SK-N-SH (cell line): Measurements from ENCODE around the gene SH3BGRL2. TPM values are rescaled to one million over a fixed set of nuclear protein-coding genes. Genes with fewer than 3 reads are reported as not detected.
A peak's percentile ranks its signal among the peaks of the same experiment; 100 is the strongest.

ENCODE experiments used
- CTCF ChIA-PET: fragments of 300-600, 350-600 bp; formaldehyde crosslinking; extraction: SDS; loops from one replicate; lab custom pipeline; 2021; lab: Yijun Ruan, JAX
- POLR2A ChIA-PET: fragments of 350-600 bp; sonication (Branson Sonifier 250); formaldehyde crosslinking; extraction: SDS; loops from one replicate; lab custom pipeline; 2020; ENCODE audit warnings: antibody characterized with exemption, inconsistent platforms; lab: Yijun Ruan, JAX
- DNase-seq: peaks from one replicate; pipeline ENCODE4 v3.0.0; 2012
- H2AFZ ChIP-seq: fragments of 200-600 bp; sonication (generic); 2 replicates; pipeline ENCODE4 v1.8.1; 2016; ENCODE audit warnings: antibody characterized with exemption, mild to moderate bottlenecking, low read depth
- H3F3A ChIP-seq: fragments of 200-600 bp; sonication (generic); replicated peaks from 2 replicates; pipeline ENCODE3; 2016; ENCODE audit warnings: antibody characterized with exemption, mild to moderate bottlenecking; ENCODE audit not compliant: insufficient read depth
- H3K27ac ChIP-seq, 2 experiments: fragments of 200-500 bp in 1 of 2; fragments of 200-600 bp in 1 of 2; sonication (Bioruptor generic) in 1 of 2; sonication (generic), shearing (Covaris generic) in 1 of 2; 2 replicates each; pipeline versions ENCODE4 v1.5.1 to v1.6.1; 2014 to 2016; ENCODE audit warnings: low read depth in 2 of 2, inconsistent platforms in 1 of 2, low read length in 1 of 2, mild to moderate bottlenecking in 1 of 2, mixed read lengths in 1 of 2
- H3K27me3 ChIP-seq: fragments of 200-600 bp; sonication (generic), shearing (Covaris generic); 2 replicates; pipeline ENCODE4 v1.6.1; 2016; ENCODE audit warnings: mixed run types; ENCODE audit not compliant: insufficient read depth
- H3K36me3 ChIP-seq, 2 experiments: fragments of 200-500 bp in 1 of 2; fragments of 200-600 bp in 1 of 2; sonication (Bioruptor generic) in 1 of 2; sonication (generic) in 1 of 2; replicated peaks in 1 of 2; 2 replicates each; pipeline versions ENCODE3 to v1.5.1; 2014 to 2016; ENCODE audit warnings: low read length in 1 of 2, mild to moderate bottlenecking in 1 of 2; ENCODE audit not compliant: insufficient read depth in 2 of 2, control insufficient read depth in 1 of 2
- H3K4me1 ChIP-seq, 2 experiments: fragments of 200-500 bp in 1 of 2; fragments of 200-600 bp in 1 of 2; sonication (Bioruptor generic) in 1 of 2; sonication (generic), shearing (Covaris generic) in 1 of 2; 2 replicates each; pipeline versions ENCODE4 v1.5.1 to v1.6.1; 2014 to 2016; ENCODE audit warnings: low read depth in 1 of 2, low read length in 1 of 2, mixed run types in 1 of 2; ENCODE audit not compliant: insufficient read depth in 2 of 2, control insufficient read depth in 1 of 2
- H3K4me2 ChIP-seq: fragments of 200-600 bp; sonication (generic), shearing (Covaris generic); 2 replicates; pipeline ENCODE4 v1.6.1; 2017; ENCODE audit warnings: mixed run types
- H3K4me3 ChIP-seq, 2 experiments: fragments of 200-500 bp in 1 of 2; fragments of 200-600 bp in 1 of 2; sonication (Bioruptor generic) in 1 of 2; sonication (generic), shearing (Covaris generic) in 1 of 2; 2 replicates each; pipeline versions ENCODE4 v1.5.1 to v1.8.1; 2014 to 2016; ENCODE audit warnings: low read depth in 2 of 2, inconsistent platforms in 1 of 2, low read length in 1 of 2, mild to moderate bottlenecking in 1 of 2, mixed read lengths in 1 of 2, moderate library complexity in 1 of 2
- H3K79me2 ChIP-seq: fragments of 200-600 bp; sonication (generic); 2 replicates; pipeline ENCODE4 v1.8.1; 2017; ENCODE audit warnings: mild to moderate bottlenecking; ENCODE audit not compliant: insufficient read depth
- H3K9ac ChIP-seq: fragments of 200-600 bp; sonication (generic); 2 replicates; pipeline ENCODE4 v1.6.1; 2017; ENCODE audit warnings: mixed run types
- H3K9me2 ChIP-seq: fragments of 200-600 bp; sonication (generic); 2 replicates; pipeline ENCODE4 v1.6.1; 2017; ENCODE audit warnings: mixed run types
- H3K9me3 ChIP-seq: fragments of 200-600 bp; sonication (generic); 2 replicates; pipeline ENCODE4 v1.6.1; 2017; ENCODE audit warnings: mixed run types, mild to moderate bottlenecking, moderate library complexity
- H4K20me1 ChIP-seq: fragments of 200-600 bp; sonication (generic); 2 replicates; pipeline ENCODE4 v1.6.1; 2017; ENCODE audit warnings: mild to moderate bottlenecking, mixed run types; ENCODE audit not compliant: insufficient read depth
- CHD2 ChIP-seq: fragments of 150-350 bp; IDR thresholded peaks from 2 replicates; pipeline ENCODE4 v1.6.1; 2018; ENCODE audit warnings: low read length; ENCODE audit not compliant: partially characterized antibody
- ELF1 ChIP-seq: IDR thresholded peaks from 2 replicates; pipeline ENCODE4 v1.4.0; 2012
- FOSL2 ChIP-seq: IDR thresholded peaks from 2 replicates; pipeline ENCODE4 v1.4.0; 2012; ENCODE audit warnings: low read depth, mild to moderate bottlenecking, moderate library complexity, borderline replicate concordance
- FOXM1 ChIP-seq: IDR thresholded peaks from 2 replicates; pipeline ENCODE4 v1.4.0; 2012; ENCODE audit warnings: low read depth, mild to moderate bottlenecking
- POLR2AphosphoS5 ChIP-seq: IDR thresholded peaks from 2 replicates; pipeline ENCODE4 v1.6.1; 2012; ENCODE audit warnings: low read depth, low read length
- RAD21 ChIP-seq: IDR thresholded peaks from 2 replicates; pipeline ENCODE4 v1.6.1; 2012; ENCODE audit warnings: mild to moderate bottlenecking, low read length
- RCOR1 ChIP-seq: fragments of 150-350 bp; IDR thresholded peaks from 2 replicates; pipeline ENCODE4 v1.6.1; 2017; ENCODE audit warnings: antibody characterized with exemption, low read length
- TAF1 ChIP-seq: IDR thresholded peaks from 2 replicates; pipeline ENCODE4 v1.6.1; 2012; ENCODE audit warnings: low read depth, mild to moderate bottlenecking, low read length, moderate library complexity, borderline replicate concordance
- WGBS: methylation state at CpG from one replicate; pipeline ENCODE4 v1.1.6; 2017; ENCODE audit warnings: low lambda C conversion rate; 5-methylcytosine and 5-hydroxymethylcytosine counted together
- polyA plus RNA-seq, 3 experiments: library from polyadenylated mRNA; depleted of rRNA; stranded (reverse); fragments of >200 nt; gene quantifications; 2 replicates each; pipeline ENCODE4 v1.2.3, GENCODE V29; 2012
- TF ChIP-seq, protein P1 (sequence below): fragments of 200-600 bp; sonication (generic); IDR thresholded peaks from 2 replicates; pipeline ENCODE4 v1.6.1; 2017; ENCODE audit warnings: antibody characterized with exemption, mild to moderate bottlenecking, moderate library complexity
- TF ChIP-seq, protein P2 (sequence below): IDR thresholded peaks from 2 replicates; pipeline ENCODE4 v1.4.0; 2012; ENCODE audit warnings: low read depth

Gene SH3BGRL2
- polyA plus RNA-seq, 1 of the 3 experiments (the other 2 are of a cell fraction) = 1.4 TPM

DNA sequence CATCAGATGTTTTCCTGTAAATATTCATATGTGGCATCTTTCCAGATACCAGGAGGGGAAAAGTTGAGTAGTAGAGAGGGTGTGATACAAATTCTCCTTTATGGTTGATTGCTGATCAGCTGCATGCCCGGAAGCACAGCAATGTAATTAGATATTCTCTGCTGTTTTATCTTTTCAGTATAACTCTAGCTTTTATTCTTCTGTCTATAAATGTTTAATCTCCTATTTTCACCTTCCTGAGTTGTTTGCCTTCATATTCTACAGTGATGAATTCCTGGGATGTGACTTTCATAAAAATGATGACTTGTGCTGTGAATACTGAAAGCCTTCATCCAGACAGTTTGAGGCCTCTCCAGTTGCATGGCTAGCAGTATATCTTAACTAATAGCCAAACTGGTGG is 53.7 kb downstream of the SH3BGRL2 start:
- H2AFZ ChIP-seq = no peak overlapping the region
- no peaks in the 10 kb centered on the region for H3K9me3 ChIP-seq
- no peaks in the 10 kb centered on the region for H3K9me2 ChIP-seq
- peak overlapping the region in 1 of 2 experiments; percentile 28; a peak in 2 of 4 replicates for H3K27ac ChIP-seq
- TF ChIP-seq RCOR1 = peak; percentile 43; the same call in 1 of the 2 replicates
- TF ChIP-seq, protein P1, sequence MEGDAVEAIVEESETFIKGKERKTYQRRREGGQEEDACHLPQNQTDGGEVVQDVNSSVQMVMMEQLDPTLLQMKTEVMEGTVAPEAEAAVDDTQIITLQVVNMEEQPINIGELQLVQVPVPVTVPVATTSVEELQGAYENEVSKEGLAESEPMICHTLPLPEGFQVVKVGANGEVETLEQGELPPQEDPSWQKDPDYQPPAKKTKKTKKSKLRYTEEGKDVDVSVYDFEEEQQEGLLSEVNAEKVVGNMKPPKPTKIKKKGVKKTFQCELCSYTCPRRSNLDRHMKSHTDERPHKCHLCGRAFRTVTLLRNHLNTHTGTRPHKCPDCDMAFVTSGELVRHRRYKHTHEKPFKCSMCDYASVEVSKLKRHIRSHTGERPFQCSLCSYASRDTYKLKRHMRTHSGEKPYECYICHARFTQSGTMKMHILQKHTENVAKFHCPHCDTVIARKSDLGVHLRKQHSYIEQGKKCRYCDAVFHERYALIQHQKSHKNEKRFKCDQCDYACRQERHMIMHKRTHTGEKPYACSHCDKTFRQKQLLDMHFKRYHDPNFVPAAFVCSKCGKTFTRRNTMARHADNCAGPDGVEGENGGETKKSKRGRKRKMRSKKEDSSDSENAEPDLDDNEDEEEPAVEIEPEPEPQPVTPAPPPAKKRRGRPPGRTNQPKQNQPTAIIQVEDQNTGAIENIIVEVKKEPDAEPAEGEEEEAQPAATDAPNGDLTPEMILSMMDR = no peak
- no peaks in the 10 kb centered on the region for H3F3A ChIP-seq
- no peak overlapping the region for H3K9ac ChIP-seq
- H4K20me1 ChIP-seq = no peaks in the 10 kb centered on the region
- H3K4me2 ChIP-seq = no peak overlapping the region
- peaks cover 0 to 15% of the 10 kb centered on the region in 2 experiments; a peak in 2 of 4 replicates for H3K4me1 ChIP-seq
- no peak overlapping the region for H3K4me3 ChIP-seq
- no peaks in the 10 kb centered on the region for H3K79me2 ChIP-seq
- WGBS = 57% methylated on average over 1 of the region's 1 CpG
- H3K27me3 ChIP-seq = no peaks in the 10 kb centered on the region
- no peak for DNase-seq
- no peaks in the 10 kb centered on the region for H3K36me3 ChIP-seq
- ChIA-PET POLR2A (no interaction called here), CTCF (interaction anchor here (0.8 to 2.1 kb wide), 2 partner anchors 29 to 114 kb away, joined by 3 to 8 read pairs; no protein-coding TSS in a partner anchor)

DNA sequence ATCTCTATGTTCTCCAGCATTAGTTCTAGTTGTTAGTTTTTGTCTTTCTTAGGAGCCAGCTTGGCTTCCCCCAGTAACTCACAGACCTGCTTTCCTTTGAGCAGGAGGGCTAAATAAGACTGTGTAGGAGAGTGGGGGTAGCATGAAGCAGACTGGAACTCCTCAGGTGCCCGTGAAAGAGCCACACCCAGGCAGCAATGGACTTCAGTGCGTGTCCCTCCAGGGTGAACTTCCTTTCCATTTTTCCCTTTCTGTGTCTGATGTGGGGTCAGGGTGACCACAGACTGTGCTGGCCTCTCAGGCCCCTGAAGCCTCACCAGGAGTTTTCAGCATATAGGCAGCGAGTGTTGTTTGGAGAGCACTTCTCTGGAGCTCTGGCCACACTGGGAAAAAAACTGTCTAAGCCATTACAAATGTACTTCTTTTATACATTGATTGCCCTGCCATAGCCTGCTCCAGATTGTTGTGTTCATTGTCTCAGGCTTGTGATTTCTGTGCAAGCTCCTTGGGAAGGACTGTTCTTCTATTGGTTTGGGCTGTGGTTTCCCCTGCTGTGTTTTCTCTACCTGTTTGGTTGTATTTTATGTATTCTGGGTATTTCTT is 55.7 kb downstream of the SH3BGRL2 start:
- Histone ChIP-seq H3K27ac (no peak overlapping the region), H3K79me2 (no peaks in the 10 kb centered on the region)

DNA sequence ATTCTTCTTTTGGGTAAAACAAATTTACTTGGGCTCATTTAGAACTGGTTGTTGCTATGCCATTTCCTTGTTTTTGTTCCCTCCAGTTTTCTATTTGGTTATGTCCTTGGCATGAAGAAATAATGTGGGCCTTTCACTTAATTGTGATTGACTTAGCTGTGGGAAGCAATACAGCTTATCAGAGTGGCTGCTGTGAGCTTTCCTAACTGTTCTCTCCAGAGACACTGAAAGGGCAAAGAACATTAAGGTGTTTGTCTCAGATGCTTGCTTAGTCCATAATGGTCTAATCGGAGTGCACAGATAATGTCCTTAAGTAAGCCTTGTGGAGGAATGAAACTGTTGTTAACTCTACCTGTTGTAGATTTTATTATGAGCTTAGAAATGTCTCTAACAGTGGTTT is 56.6 kb downstream of the SH3BGRL2 start:
- no peaks in the 10 kb centered on the region for H3K27me3 ChIP-seq
- H3K79me2 ChIP-seq = no peaks in the 10 kb centered on the region
- TF ChIP-seq RAD21 (no peak), FOSL2 (no peak), ELF1 (no peak), FOXM1 (no peak), TAF1 (no peak), CHD2 (no peak), POLR2AphosphoS5 (no peak)
- TF ChIP-seq, protein P2, sequence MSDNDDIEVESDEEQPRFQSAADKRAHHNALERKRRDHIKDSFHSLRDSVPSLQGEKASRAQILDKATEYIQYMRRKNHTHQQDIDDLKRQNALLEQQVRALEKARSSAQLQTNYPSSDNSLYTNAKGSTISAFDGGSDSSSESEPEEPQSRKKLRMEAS = no peak
- TF ChIP-seq, all 33 proteins: peak for 0
- no peaks in the 10 kb centered on the region for H3K9me3 ChIP-seq
- H3K36me3 ChIP-seq = no peaks in the 10 kb centered on the region
- 95% methylated on average over 1 of the region's 1 CpG for WGBS
- H3K4me2 ChIP-seq = no peak overlapping the region
- no peaks in the 10 kb centered on the region for H3F3A ChIP-seq
- H3K4me3 ChIP-seq = no peak overlapping the region
- no peak overlapping the region for H3K27ac ChIP-seq
- DNase-seq = no peak
- no peak overlapping the region for H2AFZ ChIP-seq
- H4K20me1 ChIP-seq = no peaks in the 10 kb centered on the region
- peaks cover 0 to 15% of the 10 kb centered on the region in 2 experiments; a peak in 2 of 4 replicates for H3K4me1 ChIP-seq
- ChIA-PET CTCF (interaction anchor here (0.8 to 4.2 kb wide), 6 partner anchors 14 to 118 kb away, joined by 3 to 12 read pairs (median 6); no protein-coding TSS in a partner anchor), POLR2A (no interaction called here)
- H3K9me2 ChIP-seq = no peaks in the 10 kb centered on the region
- H3K9ac ChIP-seq = no peak overlapping the region

More for the DNA sequence above, 55.7 kb downstream of the SH3BGRL2 start:
- no peak for TF ChIP-seq FOXM1
- no peak for TF ChIP-seq RAD21
- TF ChIP-seq, all 33 proteins: peak for 0
- 87% methylated on average over 3 of the region's 3 CpGs for WGBS
- no peaks in the 10 kb centered on the region for H3K9me3 ChIP-seq
- no peaks in the 10 kb centered on the region for H3K36me3 ChIP-seq
- H3K4me2 ChIP-seq = no peak overlapping the region
- no peaks in the 10 kb centered on the region for H3K9me2 ChIP-seq
- H3F3A ChIP-seq = no peaks in the 10 kb centered on the region
- H4K20me1 ChIP-seq = no peaks in the 10 kb centered on the region
- no peaks in the 10 kb centered on the region for H3K27me3 ChIP-seq
- H3K9ac ChIP-seq = no peak overlapping the region
- no peak for DNase-seq
- ChIA-PET POLR2A (no interaction called here), CTCF (interaction anchor here (1.0 to 4.2 kb wide), 5 partner anchors 13 to 117 kb away, joined by 3 to 12 read pairs (median 8); no protein-coding TSS in a partner anchor)
- peaks cover 0 to 15% of the 10 kb centered on the region in 2 experiments; a peak in 2 of 4 replicates for H3K4me1 ChIP-seq
- no peak overlapping the region for H3K4me3 ChIP-seq
- no peak overlapping the region for H2AFZ ChIP-seq
